T47D (cell line): Measurements from ENCODE around the gene ECHS1.
"Not testable (repeated sequence)": the region's sequence is repeated elsewhere in the genome, so short reads cannot be mapped to it uniquely, and the experiment has no call there.

Experiments used
- DNase-seq, 2 experiments: peaks; one replicate each; pipeline versions ENCODE4 v3.0.0 to v3.0.0-alpha.2; 2011 to 2012; ENCODE audit warnings: low read depth in 1 of 2, low spot score in 1 of 2
- JUND ChIP-seq: IDR thresholded peaks from 2 replicates; pipeline ENCODE4 v1.6.1; 2012; ENCODE audit warnings: low read depth
- in situ Hi-C: cut with HindIII; loops from 2 replicates; pipeline ENCODE4 v1.10.0; 2016; ENCODE audit warnings: low sequenced_read_pairs, low pct_unique_long_range_greater_than_20kb

ECHS1 gene

DNA sequence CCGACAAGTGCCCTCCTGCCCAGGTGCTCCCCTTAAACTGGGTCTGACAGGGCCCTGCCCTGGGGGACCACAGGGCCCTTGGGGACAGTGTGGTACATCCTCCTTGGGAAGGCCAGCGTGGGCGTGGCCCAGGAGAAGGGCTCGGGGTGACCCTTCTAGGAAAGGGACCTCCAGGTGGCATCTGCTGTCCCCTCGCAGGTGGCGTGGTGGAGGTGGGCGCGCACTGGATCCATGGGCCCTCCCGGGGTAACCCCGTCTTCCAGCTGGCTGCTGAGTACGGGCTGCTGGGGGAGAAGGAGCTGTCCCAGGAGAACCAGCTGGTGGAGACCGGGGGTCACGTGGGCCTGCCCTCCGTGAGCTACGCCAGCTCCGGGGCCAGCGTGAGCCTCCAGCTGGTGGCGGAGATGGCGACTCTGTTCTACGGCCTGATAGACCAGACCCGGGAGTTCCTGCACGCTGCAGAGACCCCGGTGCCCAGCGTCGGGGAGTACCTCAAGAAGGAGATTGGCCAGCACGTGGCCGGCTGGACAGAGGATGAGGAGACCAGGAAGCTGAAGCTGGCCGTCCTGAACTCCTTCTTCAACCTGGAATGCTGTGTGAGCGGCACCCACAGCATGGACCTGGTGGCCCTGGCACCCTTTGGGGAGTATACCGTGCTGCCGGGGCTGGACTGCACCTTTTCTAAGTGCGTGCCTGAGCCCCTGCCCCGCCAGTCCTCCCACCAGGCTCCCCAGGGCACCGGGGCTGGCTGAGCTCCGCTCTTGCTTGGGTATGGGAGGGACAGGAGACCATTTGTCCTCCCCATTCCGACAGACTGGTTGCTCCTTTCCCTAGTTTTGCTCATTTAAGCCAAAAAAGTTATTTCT is 6.9 kb upstream of the ECHS1 start:
- in situ Hi-C loops: no loop called here
- DNase-seq: no peak
- no peak for TF ChIP-seq JUND

DNA sequence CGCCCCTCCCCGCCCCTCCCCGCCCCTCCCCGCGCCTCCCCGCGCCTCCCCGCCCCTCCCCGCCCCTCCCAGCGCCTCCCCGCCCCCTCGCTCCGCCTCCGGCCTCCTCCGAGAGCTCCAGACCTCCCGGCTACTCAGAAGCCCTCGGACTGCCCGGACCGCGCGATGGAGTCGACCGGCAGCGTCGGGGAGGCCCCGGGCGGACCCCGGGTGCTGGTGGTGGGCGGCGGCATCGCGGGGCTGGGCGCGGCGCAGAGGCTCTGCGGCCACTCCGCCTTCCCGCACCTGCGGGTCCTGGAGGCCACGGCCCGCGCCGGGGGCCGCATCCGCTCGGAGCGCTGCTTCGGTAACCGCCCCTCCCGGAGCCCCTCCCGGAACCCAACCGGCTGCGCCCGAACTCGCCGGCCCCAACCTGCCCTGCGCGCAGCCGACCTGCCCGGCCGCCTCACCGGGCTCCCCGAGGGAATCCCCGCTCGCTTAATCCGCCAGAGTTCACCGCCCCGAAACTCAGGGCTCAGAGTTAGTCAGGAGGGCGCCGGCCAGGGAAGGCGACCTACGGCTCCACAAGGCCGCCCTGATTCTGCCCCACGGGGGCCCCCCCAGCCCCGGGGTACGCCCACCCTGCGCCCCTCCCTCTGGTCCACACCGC is 6.1 kb upstream of the ECHS1 start, which contains the start of gene PAOX:
TSS of gene PAOX (plus strand) at position 111 of the 649 bp plus-strand sequence. CDS start at position 166, 55 bp downstream.
- DNase-seq: peak; percentile 70 to 85
- TF ChIP-seq JUND: no peak
- in situ Hi-C loops: no loop called here

DNA sequence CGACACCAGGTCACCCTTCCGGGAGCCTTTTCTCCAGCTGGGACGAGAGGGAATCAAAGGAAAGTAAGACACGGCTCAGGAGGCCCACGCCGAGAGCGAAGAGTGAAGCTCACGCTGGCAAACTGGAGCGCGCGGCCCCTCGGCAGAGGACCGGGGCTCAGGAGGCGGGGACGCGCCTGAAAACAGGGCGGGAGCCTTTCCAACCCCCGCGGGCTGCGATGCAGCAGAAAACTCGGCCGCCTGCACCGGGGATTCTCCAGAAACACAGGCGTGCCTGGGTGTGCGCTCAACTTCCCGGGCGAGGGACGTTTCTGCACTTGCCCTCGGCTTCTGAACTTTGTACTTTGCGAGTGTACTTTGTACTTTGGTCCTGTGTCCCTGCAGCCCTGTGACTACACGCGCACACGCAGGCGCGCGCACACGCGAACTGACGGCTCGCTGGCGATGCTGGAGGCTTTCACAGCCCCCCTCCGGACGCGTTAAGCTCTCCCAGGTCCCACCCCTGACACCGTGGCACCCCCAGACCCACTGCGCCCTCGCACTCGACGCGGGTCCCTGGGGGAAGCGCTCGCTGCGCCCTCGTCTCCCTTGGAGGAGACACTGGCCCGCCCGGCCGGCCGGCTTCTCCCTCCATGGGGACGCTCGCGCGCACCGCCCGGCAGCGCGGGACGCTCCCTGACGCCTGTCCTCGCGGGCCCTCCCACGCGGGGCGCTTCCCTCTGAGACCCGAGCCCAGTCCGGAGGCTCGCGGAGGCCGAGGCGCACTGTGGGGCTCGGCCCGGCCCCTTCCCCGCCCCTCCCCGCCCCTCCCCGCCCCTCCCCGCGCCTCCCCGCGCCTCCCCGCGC is 5.3 kb upstream of the ECHS1 start:
- in situ Hi-C loops: no loop called here
- peak; percentile 65 to 67 for DNase-seq
- TF ChIP-seq JUND: no peak

DNA sequence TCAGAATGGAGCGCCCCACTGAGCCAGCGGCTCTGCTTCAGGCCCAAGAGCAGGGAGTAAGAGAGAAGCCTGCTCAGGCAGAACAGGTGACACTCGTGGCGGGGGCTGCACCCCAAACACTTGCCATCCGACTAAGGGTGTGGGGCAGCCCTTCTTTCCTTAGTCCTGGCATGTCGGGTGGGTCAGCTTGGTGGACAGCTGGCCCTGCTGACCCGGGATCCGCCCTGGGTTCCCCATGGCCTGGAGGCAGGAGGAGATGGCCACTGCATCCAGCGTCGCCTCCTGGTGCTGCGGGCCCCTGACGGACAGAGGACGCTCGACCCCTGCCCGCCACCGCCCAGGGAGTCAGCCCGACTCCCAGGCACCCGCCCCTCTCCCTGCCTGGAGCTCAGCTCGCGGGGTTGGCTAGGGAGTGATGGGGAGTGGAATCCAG is 4.7 kb upstream of the ECHS1 start:
- no peak for TF ChIP-seq JUND
- no peak for DNase-seq
- in situ Hi-C loops: no loop called here

DNA sequence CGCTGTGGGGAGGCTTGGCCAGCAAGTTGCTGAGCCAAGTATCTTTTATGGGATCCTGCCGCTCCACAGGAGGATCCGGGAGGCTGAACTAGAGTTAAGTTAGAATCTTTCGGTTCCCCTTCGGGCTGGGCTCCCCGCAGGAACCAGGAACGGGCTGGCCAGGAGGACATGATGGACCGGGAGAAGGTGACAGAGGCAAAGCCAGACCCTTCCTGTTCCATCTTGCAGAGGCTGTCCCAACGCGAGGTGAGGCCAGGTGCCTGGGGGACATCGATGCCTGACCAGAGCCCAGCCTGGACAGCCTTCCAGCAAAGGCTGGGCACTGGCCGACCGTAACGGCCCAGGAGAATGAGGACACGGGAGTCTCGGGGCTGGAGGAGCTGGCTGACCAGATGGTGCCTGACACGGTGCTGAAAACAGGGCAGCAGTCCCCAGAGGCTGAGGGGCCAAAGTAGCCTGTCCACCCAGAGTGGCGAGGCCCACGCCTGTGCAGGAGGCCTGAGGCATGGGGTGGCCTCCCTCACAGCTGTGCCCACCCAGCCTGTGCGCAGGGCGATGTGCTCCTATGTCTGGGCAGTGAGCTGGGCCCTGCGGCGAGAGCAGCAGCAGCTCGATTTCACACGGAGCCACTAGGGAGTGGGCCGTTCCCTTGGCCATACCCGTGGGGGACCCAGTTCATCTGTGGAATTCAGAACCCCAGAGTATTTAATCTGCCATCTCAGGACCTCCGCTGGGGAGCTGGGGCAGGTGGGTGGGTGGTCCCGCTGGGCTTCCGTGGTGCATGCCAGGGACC is 4.1 kb upstream of the ECHS1 start:
- TF ChIP-seq JUND: no peak
- no peak for DNase-seq
- in situ Hi-C loops: no loop called here

DNA sequence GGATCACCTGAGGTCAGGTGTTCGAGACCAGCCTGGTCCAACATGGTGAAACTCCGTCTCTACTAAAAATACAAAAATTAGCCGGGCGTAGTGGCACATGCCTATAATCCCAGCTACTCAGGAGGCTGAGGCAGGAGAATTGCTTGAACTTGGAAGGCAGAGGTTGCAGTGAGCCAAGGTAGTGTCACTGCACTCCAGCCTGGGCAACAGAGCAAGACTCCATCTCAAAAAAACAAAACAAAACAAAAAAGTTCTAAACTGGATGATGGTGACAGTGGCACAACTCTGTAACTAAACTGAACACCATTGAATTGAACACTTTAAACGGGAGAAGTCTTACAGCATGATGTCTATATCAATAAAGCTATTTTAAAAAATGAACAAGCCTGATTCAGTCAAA is 3.0 kb upstream of the ECHS1 start:
- in situ Hi-C loops, DNase-seq: not testable (repeated sequence)

DNA sequence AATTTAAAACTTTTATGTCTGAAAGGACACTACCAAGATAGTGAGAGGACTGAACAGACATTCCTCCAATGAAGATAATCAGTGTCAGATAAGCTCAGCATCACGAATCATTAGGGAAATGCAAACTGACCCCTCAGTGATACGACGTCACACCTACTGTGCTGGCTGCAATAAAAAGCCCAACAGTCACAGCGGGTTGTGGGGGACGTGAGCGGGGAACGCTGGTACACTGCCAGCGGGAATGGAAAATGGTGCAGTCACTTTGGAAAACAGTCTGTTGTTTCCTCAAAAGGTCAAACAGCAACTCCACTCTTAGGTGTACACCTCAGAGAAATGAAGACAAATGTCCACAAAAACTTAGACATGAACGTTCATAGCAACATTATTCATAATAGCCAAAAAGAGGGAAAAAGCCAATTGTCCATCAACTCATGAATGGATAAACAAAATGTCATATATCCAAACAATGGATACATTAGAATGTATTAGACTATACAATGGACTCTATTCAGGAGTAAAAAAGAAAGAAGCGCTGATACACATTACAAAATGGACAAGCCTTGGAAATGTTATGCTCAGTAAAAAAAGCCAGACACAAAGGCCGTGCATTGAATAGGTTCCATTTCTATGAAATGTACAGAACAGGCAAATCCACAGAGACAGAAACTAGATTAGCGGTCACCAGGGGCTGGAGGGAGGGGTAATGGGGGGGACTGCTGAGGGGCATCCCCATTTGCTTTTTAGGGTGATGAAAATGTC is 2.4 kb upstream of the ECHS1 start:
- no peak for TF ChIP-seq JUND
- no peak for DNase-seq
- in situ Hi-C loops: no loop called here

DNA sequence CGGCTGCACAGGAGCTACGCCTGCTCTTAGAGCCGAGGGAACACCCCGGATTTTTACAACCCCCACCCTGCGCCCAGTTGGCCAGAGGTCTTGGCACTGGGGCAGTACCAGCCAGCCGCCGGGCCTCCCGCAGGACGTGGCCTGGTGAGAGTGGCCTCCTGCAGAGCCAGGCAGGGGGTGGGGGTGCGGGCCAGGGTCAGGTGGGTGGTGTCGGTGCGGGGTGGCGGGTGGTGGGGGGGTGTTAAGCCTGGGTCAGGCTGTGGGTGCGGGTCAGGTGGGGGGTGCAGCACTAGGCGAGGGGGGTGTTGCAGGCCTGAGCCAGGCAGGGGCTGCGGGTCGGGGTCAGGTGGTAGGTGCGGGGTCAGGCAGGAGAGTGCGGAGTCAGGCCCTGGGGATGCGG is 647 bp downstream of the ECHS1 start:
- no peak for DNase-seq
- TF ChIP-seq JUND: no peak
- in situ Hi-C loops: no loop called here

DNA sequence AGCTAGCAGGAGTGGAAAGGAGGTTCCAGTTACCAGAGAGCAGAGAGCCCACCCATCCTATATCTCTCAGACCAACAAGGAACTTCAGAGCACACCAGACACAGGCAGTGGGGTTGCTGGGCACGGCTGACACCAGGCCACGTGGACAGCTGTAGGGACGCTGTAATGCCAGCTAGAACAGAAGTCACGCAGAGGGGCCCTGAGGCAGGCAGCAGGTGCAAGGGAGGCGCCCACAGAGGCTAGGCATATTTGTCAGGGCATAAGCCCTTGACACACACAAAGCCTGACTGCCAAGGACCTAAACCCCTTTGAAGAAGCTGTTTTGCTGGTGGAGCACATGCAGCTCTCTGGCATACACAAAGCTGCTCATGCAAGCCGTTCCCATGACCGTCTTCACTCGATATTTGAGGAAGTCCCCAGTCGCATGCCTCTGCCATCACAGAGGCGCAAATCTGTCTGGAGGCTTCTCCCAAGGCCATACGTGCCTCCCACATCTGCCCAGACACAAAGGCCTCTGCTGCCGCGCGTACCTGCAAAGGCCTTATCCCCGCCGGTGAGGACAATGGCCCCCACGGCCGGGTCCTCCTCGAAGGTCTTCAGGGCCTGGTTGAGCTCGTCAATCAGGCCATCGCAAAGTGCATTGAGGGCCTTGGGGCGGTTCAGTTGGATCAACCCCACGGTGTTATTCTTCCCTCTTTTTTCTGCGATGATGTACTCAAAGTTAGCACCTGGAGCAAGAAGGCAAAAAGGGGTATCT is 2.9 kb downstream of the ECHS1 start:
- TF ChIP-seq JUND: no peak
- no peak for DNase-seq
- in situ Hi-C loops: no loop called here

DNA sequence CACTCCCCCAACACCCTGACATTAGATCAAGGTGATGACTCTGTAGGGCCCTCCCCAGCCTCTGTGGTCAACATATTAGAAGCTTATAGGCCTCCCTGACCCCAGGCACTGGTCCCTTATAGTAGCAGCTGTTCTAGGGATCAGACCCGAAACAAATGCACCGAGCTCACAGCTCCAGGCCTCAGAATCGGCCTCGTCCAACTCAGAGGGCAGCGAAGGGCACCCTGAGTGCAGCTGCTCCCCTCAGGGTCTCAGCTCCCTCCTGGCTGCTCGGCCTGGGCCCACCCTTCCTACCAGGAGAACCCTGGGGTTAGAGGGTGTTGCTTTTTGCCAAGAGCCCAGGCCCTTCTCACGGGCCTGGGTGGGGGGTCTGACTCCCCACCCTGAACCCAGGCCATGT is 5.0 kb downstream of the ECHS1 start:
- no peak for TF ChIP-seq JUND
- DNase-seq: no peak
- in situ Hi-C loops: no loop called here

DNA sequence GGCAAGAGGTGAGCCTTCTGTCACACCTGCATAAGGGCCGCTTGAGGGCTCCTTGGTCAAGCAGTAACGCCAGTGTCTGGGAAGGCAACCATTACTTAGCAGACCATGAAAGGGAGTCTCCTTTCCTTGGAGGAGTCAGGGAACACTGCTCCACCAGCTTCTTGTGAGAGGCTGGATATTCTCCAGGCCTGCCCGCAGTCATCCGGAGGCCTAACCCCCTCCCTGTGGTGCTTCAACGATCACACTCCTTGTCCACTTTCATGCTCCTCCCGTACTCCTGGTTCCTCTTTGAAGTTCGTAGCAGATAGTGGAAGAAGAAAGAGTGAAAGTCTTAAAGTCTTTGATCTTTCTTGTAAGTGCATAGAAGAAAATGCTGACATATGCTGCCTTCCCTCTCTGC is 5.7 kb downstream of the ECHS1 start:
- in situ Hi-C loops, DNase-seq: not testable (repeated sequence)
